ENCODE measurements around the gene IMPG2.

Gene IMPG2

DNA sequence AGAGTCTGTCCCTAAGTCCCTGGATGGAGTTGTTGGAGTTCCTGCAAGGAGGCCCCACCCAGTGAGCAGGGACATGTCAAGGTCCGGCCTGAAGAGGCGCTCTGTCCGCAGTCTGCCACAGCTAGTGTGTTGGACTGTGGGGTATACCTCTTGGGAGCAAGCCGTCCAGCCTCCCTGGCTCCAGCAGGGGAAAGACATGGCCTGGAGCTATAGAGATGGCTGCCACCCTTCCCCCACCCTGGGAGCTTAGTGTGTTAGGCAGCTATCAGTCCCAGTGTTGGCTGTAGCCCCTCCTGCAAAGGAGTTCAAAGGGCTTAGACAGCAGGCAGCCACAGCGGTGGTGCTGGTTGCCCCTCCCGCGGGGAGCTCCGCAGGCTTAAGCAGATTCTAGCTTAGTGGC, 20.3 kb downstream of the IMPG2 start:
- no peak for TF ChIP-seq CTCF (IDR thresholded peaks at IDR 0.05; ENCODE audit: borderline replicate concordance, insufficient read depth, low read depth, low read length)
- H3K4me3 ChIP-seq (ENCODE audit: low read depth, low read length) = no peak overlapping the region

- no peak for TF ChIP-seq CTCF (IDR thresholded peaks at IDR 0.05; ENCODE audit: borderline replicate concordance, insufficient read depth, low read depth, low read length)
- H3K4me3 ChIP-seq (ENCODE audit: low read depth, low read length) = no peak overlapping the region
Measured at GRCh38 chr3:101292027-101292426, 28.3 kb downstream of the IMPG2 start.

- H3K4me3 ChIP-seq (ENCODE audit: low read depth, low read length) = no peak overlapping the region
- no peak for TF ChIP-seq CTCF (IDR thresholded peaks at IDR 0.05; ENCODE audit: borderline replicate concordance, insufficient read depth, low read depth, low read length)
Measured at GRCh38 chr3:101288294-101288693, 32.1 kb downstream of the IMPG2 start.

DNA sequence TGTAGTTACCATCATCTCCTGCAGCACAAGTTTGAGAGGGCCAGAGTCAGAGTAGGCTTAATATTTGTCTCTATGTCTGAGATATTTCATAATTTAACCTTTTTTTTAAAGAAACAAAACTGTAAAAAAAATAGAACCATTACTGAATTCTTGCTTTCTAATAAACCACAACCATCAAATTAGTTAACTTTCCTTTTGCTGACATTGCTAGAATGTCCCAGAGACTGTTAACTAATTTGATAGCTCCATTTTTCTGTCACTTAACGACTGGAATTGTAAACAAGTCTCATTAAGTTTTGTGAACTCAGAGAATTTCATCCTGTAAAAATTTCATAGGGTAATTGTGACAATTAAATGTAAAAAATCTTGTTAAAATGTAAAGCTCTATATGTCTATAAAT, 35.6 kb downstream of the IMPG2 start:
- TF ChIP-seq CTCF (IDR thresholded peaks at IDR 0.05; ENCODE audit: borderline replicate concordance, insufficient read depth, low read depth, low read length) = no peak
- H3K4me3 ChIP-seq (ENCODE audit: low read depth, low read length) = no peak overlapping the region

GRCh38 chr3:101281521-101282030, 38.8 kb downstream of the IMPG2 start:
- no peak for TF ChIP-seq CTCF (IDR thresholded peaks at IDR 0.05; ENCODE audit: borderline replicate concordance, insufficient read depth, low read depth, low read length)
- no peak overlapping the region for H3K4me3 ChIP-seq (ENCODE audit: low read depth, low read length)

DNA sequence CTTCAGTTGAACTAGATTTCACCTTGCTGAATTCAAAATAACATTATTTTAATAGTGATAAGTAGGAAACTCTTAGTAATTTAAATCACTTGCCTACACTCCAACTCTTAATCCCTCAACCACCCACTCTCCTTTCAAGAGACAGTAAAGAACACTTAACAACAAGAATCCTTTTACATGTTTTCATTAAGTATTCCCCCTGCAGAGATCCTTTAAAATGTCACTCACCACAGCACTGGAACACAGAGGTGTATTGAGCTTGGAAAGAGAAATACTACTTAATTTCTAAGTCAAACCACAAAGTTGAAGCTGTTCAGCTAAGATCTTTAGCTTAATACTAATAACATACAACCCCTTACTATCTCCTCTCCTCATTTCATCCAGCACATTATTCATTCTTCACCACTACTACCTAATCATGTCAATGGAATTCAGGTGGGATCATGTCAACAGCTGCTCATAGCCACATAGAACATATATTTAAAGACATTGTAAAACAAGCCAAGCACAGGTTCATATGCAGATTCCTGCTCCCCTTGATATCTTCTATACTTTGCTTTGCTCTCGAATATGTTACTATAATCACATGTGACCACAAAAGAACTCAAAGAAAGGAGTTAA, 40.5 kb downstream of the IMPG2 start:
- no peak for TF ChIP-seq CTCF (IDR thresholded peaks at IDR 0.05; ENCODE audit: borderline replicate concordance, insufficient read depth, low read depth, low read length)
- no peak overlapping the region for H3K4me3 ChIP-seq (ENCODE audit: low read depth, low read length)

DNA sequence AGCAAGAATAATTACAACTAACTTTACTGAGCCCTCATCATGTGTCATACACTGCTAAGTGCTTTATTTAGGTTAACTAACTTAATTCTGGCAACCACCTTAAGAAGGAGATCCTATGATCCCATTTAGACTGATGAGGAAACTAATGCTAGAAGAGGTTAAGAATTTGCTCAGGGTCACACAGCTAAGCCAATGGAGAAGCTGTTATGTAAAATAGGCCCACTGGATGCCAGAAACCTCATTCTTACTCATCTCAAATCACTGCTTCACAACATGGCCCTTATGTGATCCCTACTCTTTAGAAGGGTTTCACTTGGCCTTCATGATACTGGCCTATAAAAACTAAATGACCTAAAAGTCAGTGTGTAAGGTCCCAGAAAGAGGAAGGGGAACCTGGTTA, 41.2 kb downstream of the IMPG2 start:
- TF ChIP-seq CTCF (IDR thresholded peaks at IDR 0.05; ENCODE audit: borderline replicate concordance, insufficient read depth, low read depth, low read length) = no peak
- no peak overlapping the region for H3K4me3 ChIP-seq (ENCODE audit: low read depth, low read length)

Measured in GM12875 (cell line).